Measurements from ENCODE around the gene BGN. TPM values are rescaled to one million over a fixed set of nuclear protein-coding genes. Genes with fewer than 3 reads are reported as not detected.

BGN gene
- total RNA-seq, 1 donor from 2014 or later = 205 TPM

DNA sequence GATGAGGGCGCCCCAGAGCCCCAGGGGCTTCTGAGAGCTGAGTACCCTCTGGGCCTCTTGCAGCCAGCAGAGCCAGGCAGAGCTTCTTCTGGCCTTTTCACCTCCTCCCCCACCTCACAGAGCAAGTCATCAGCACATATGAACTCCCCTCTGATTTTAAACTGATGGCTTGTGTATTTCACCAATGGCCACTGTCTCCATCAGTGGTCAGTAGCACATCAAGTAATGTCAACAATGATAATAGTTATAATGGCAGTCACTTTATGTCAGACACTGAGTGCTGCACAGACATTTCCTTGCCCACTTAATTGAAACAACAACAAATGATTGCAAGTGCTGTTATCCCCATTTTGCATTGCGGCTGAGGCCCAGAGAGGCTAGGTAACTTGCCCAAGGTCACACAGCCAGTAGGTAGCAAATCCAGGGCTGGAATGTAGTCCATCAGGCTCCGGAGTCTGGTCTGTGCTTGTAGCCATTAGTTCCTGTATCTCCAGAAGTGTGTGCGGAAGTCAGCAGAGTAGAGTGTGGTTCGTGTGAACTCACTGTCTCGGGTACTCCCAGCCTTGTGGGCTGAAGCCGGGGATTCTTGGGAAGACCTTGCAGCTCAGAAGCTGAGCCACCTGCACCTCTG lies 25.6 kb downstream of the BGN start:
- Histone ChIP-seq H3K9me3 (no peaks in the 10 kb centered on the region), H3K4me1 (no peaks in the 10 kb centered on the region), H3K27me3 (peaks cover 2% of the 10 kb centered on the region), H3K27ac (no peak overlapping the region), H3K36me3 (no peaks in the 10 kb centered on the region), H3K4me3 (no peak overlapping the region)
- TF ChIP-seq, protein P1, sequence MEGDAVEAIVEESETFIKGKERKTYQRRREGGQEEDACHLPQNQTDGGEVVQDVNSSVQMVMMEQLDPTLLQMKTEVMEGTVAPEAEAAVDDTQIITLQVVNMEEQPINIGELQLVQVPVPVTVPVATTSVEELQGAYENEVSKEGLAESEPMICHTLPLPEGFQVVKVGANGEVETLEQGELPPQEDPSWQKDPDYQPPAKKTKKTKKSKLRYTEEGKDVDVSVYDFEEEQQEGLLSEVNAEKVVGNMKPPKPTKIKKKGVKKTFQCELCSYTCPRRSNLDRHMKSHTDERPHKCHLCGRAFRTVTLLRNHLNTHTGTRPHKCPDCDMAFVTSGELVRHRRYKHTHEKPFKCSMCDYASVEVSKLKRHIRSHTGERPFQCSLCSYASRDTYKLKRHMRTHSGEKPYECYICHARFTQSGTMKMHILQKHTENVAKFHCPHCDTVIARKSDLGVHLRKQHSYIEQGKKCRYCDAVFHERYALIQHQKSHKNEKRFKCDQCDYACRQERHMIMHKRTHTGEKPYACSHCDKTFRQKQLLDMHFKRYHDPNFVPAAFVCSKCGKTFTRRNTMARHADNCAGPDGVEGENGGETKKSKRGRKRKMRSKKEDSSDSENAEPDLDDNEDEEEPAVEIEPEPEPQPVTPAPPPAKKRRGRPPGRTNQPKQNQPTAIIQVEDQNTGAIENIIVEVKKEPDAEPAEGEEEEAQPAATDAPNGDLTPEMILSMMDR (IDR thresholded peaks at IDR 0.05) = no peak
- intact Hi-C loops (cut with DNase I) = no loop called here
- DNase-seq = no peak
- no peak for ATAC-seq

DNA sequence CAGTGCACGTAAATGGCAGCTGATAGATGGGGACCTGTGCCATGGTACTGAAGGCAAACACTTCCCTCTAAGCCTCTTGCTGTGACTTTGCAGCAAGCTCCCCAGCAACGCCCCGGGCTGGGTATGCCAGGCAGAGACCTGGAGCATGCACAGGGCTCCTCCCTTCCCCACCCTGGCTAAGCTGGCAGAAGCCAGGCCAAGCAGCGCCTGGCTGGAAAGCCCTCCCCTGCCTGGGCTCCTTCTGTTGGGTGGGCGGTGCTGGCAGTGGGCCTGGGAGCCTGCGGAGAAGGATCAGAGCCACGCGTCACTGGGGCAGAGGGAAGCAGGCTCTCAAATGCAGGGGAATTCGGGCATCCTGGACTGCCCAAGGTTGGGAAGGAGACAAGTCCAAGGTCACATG lies 26.3 kb downstream of the BGN start:
- ATAC-seq (no peak), DNase-seq (no peak)
- Histone ChIP-seq H3K9me3 (no peaks in the 10 kb centered on the region), H3K27me3 (peaks cover 2% of the 10 kb centered on the region), H3K36me3 (no peaks in the 10 kb centered on the region), H3K4me3 (no peak overlapping the region), H3K4me1 (no peaks in the 10 kb centered on the region), H3K27ac (no peak overlapping the region)
- TF ChIP-seq, protein P1 (IDR thresholded peaks at IDR 0.05) = no peak
- intact Hi-C loops (cut with DNase I) = no loop called here

DNA sequence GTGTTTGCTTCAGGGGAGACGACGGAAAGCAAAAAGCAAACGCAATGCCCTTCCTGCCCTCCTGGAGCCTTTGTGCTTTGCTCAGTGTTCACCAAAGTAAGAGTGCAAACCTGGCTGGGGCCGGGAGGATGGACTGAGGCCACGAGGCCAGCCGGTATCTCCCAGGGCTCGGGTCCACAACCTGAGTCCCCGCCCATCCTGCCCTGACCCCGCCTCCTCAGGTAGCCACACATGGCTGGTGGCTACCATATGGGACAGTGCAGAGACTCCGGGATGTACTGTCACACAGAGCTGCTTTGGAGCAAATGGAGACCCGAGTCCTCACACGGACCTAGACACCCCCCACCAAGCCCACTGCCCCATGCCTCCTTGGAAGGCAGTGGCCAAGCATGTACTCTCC lies 27.5 kb downstream of the BGN start:
- H3K4me3 ChIP-seq = no peak overlapping the region
- peaks cover 2% of the 10 kb centered on the region for H3K27me3 ChIP-seq
- no peak overlapping the region for H3K27ac ChIP-seq
- TF ChIP-seq, protein P1 (IDR thresholded peaks at IDR 0.05) = no peak
- H3K9me3 ChIP-seq = no peaks in the 10 kb centered on the region
- intact Hi-C loops (cut with DNase I) = no loop called here
- H3K36me3 ChIP-seq = no peaks in the 10 kb centered on the region
- DNase-seq = no peak
- H3K4me1 ChIP-seq = no peaks in the 10 kb centered on the region
- ATAC-seq = no peak

DNA sequence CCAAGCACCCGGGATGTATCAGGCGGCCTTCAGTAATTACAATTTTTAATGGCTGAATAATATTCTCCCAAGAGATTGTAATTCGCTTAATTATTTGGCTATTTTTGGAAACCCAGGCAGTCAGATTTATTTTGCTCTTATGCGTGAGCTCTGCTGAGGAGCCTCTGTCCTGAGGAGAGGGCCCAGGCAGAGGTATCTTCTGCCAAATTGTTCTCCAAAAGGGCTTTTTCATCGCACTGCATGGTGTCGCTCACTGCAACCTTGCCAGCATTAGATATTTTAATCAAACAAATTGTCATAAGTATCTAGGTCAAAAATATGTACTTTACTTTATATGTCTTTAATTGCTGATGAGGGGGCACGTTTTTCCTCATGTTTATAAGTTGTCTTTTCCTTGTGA lies 28.5 kb downstream of the BGN start:
- no peak overlapping the region for H3K27ac ChIP-seq
- TF ChIP-seq, protein P1 (IDR thresholded peaks at IDR 0.05) = no peak
- H3K9me3 ChIP-seq = no peaks in the 10 kb centered on the region
- H3K4me1 ChIP-seq = no peaks in the 10 kb centered on the region
- ATAC-seq = no peak
- H3K27me3 ChIP-seq = peaks cover 2% of the 10 kb centered on the region
- intact Hi-C loops (cut with DNase I) = no loop called here
- DNase-seq = no peak
- no peak overlapping the region for H3K4me3 ChIP-seq
- no peaks in the 10 kb centered on the region for H3K36me3 ChIP-seq

- H3K27ac ChIP-seq = no peak overlapping the region
- no peaks in the 10 kb centered on the region for H3K36me3 ChIP-seq
- DNase-seq (no peak), ATAC-seq (no peak)
- no peaks in the 10 kb centered on the region for H3K4me1 ChIP-seq
- no peaks in the 10 kb centered on the region for H3K27me3 ChIP-seq
- H3K9me3 ChIP-seq = no peaks in the 10 kb centered on the region
- TF ChIP-seq, protein P1 (IDR thresholded peaks at IDR 0.05) = no peak
- intact Hi-C loops (cut with DNase I) = no loop called here
- no peak overlapping the region for H3K4me3 ChIP-seq
Observed at GRCh38 chrX:153524234-153524633, 29.5 kb downstream of the BGN start.

DNA sequence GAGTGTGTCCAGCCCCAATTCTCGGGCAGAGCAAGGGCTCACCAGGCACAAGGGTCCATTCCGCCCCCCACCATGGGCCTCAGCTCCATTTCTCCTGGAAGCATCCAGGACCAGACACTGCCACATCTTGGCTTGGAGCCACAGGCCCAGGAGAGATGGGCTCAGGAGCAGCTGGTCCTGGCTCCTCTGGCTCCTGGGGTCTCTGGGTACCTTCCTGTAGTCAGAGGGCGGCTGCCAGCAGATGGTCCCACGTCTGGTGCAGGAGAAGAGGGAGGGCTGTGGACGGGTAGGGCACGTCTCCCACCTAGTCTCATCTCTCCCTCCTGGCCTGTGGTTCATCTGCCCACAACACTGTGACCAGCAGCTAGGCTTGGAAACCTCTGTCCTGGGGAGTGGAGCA lies 30.7 kb downstream of the BGN start:
- DNase-seq = no peak
- intact Hi-C loops (cut with DNase I) = no loop called here
- H3K27ac ChIP-seq = no peak overlapping the region
- TF ChIP-seq, protein P1 (IDR thresholded peaks at IDR 0.05) = no peak
- no peaks in the 10 kb centered on the region for H3K4me1 ChIP-seq
- no peak overlapping the region for H3K4me3 ChIP-seq
- H3K36me3 ChIP-seq = no peaks in the 10 kb centered on the region
- no peaks in the 10 kb centered on the region for H3K9me3 ChIP-seq
- no peak for ATAC-seq
- H3K27me3 ChIP-seq = no peaks in the 10 kb centered on the region
